ENCODE results near the gene SSC4D.

DNA sequence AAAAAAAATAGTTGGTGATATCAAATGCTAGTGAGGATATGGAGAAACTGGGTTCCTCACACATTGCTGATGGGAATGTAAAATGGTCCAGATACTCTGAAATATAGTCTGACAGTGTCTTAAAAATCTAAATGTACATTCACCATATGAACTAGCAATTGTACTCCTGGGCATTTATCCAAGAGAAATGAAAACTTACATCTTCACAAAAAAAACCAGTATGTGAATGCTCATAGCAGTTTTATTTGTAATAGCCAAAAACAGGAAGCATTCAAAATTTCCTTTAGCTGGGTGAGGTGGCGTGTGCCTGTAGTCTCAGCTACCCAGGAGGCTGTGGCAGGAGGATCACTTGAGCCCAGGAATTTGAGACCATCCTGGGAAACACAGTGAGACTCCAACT, 2.1 kb upstream of the SSC4D start:
- TF ChIP-seq, protein P1, sequence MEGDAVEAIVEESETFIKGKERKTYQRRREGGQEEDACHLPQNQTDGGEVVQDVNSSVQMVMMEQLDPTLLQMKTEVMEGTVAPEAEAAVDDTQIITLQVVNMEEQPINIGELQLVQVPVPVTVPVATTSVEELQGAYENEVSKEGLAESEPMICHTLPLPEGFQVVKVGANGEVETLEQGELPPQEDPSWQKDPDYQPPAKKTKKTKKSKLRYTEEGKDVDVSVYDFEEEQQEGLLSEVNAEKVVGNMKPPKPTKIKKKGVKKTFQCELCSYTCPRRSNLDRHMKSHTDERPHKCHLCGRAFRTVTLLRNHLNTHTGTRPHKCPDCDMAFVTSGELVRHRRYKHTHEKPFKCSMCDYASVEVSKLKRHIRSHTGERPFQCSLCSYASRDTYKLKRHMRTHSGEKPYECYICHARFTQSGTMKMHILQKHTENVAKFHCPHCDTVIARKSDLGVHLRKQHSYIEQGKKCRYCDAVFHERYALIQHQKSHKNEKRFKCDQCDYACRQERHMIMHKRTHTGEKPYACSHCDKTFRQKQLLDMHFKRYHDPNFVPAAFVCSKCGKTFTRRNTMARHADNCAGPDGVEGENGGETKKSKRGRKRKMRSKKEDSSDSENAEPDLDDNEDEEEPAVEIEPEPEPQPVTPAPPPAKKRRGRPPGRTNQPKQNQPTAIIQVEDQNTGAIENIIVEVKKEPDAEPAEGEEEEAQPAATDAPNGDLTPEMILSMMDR (conservative IDR thresholded peaks at IDR 0.05 in 1 of 2, IDR thresholded peaks at IDR 0.05 in 1 of 2; ENCODE audit: low read depth in 1 of 2, low read length in 2 of 2) = no peak
- no peak for TF ChIP-seq EZH2 (IDR thresholded peaks at IDR 0.05; ENCODE audit: low read length, missing control alignments)
